GM20000 (cell line): Measurements from ENCODE around the gene ACADL.
A peak's percentile ranks its signal among the peaks of the same experiment; 100 is the strongest.

Experiments used
- DNase-seq: peaks from one replicate; pipeline ENCODE4 v3.0.0; 2012; ENCODE audit warnings: low spot score
- TF ChIP-seq, protein P1 (sequence below): IDR thresholded peaks from 2 replicates; pipeline ENCODE4 v1.5.1; 2012; ENCODE audit warnings: mild to moderate bottlenecking, control low read depth; ENCODE audit errors: extremely low read depth, missing control alignments

Gene ACADL

DNA sequence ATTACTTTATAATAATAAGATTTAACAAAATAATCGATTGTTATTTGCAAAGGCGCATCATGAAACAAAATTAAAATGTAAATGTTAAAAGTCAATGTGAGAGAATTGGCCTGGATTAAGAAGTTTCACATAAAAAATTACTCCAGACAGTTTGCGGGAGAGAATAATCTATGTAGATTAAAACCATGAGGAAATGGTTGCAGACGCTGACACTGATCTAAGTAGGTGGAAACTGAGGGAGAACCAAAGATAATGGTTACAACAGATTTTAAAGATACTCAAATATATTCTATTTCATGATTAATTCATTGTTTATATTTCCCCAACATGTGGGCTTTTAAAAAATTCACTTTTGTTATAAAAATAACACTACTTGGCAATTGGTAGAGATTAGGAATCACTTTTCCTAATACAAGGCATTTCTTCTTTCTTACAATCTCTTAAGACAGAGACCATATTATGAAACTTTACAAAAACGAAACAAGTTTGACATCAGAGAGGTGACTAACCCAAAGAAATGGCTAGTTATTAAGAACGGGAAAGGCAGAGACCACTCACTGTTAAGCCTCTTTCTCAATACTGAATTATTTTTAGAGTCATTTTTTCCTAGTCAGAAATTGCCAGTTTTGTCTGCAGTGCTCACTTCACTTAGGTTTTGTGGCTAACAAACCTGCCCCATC is 55.6 kb downstream of the ACADL start:
- TF ChIP-seq, protein P1, sequence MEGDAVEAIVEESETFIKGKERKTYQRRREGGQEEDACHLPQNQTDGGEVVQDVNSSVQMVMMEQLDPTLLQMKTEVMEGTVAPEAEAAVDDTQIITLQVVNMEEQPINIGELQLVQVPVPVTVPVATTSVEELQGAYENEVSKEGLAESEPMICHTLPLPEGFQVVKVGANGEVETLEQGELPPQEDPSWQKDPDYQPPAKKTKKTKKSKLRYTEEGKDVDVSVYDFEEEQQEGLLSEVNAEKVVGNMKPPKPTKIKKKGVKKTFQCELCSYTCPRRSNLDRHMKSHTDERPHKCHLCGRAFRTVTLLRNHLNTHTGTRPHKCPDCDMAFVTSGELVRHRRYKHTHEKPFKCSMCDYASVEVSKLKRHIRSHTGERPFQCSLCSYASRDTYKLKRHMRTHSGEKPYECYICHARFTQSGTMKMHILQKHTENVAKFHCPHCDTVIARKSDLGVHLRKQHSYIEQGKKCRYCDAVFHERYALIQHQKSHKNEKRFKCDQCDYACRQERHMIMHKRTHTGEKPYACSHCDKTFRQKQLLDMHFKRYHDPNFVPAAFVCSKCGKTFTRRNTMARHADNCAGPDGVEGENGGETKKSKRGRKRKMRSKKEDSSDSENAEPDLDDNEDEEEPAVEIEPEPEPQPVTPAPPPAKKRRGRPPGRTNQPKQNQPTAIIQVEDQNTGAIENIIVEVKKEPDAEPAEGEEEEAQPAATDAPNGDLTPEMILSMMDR: no peak
- DNase-seq: peak; percentile 42

DNA sequence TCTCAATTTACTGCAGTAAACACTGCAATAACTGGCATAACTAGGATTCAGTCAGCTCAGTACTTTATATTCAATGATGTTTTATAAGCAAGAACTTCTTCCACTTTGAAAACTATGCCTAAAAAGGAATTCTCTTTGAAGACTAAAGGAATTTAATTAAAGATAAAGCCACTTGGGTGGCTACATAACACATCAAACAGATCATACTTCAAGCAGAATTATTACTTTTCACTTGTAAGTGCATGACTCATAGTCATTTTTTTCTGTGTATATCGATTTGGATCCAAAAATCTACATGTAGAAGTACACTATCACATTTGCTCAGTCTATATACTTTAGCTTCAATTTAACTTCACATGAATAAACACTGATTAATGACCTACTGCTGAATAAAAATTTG is 58.0 kb downstream of the ACADL start:
- TF ChIP-seq, protein P1: no peak
- DNase-seq: no peak

DNA sequence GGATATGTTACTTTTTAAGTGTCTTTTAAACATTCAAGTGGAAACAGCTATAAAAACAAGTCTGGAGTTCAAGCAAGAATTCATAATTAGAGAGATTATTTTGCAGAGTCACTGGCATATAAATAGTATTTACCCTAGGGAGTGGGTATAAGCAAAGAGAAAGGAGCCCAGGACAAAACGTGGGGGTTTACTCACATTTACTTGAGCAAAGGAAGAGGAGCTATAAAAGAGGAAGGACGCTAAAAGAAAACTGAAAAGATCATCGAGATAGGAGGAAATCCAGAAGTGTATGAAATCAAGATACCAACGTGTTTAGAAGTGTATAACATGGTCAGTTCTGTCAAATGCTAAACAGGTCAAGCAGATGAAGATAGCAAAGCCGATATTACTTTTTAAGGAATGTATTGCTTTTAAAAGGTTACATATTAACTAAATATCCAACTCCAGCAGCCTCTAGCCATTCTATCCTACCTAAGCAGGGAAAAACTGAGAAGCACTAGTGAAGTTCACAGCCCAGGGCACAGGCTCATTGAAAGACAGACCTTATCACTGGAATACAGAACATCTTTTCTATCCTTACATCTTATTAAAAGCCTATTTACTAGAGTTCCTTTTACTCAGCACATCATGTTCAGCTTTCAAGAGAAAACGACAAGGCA is 62.7 kb downstream of the ACADL start:
- DNase-seq: no peak
- TF ChIP-seq, protein P1: no peak

DNA sequence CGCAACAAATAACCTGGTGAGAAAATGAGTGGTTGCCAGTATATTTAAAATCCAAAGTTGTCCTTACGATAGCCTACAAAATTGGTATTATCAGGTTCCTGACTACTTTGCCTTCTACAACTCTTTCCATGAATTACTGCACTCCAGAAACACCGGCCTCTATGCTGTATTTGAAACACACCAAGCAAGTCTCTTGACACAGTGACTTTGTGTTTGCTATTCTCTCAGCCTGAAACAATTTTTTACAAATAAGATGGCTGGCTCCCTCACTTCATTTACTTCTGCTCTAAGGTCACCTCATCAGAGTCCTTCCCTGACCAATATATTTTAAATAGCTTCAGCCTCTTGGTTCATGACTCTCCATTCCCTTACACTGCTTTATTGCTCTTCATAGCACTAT is 66.2 kb downstream of the ACADL start:
- no peak for DNase-seq
- TF ChIP-seq, protein P1: no peak

DNA sequence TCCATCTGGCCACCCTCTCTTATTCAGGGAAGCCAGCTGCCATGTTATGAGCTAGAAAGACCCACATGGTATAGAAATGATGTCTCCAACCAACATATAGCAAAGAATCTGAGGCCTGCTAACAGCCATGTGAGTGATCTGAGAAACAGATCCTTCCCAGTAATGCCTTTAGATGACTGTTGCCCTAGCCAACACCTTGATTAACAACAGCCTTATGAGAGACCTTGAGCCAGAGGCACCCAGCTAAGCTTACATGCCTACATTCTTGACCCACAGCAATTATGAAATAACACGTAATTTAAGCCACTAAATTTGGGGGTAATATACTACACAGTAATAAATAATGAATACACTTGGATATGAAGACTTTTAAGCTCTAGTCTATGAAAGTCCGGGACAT is 67.0 kb downstream of the ACADL start:
- DNase-seq: no peak
- TF ChIP-seq, protein P1: no peak

DNA sequence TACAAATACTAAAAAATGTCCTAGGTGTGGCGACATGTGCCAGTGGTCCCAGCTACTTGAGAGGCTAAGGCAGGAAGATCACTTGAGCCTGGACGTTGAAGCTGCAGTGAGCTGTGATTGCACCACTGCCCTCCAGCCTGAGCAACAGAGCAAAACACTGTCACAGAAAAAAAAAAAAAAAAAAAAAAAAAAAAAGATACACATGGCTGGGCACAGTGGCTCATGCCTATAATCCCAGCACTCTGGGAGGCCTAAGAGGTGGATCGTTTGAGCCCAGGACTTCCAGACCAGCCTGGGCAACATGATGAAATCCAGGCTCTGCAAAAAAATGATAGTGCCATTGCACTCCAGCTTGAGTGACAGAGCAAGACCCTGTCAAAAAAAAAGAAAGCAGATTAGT is 67.7 kb downstream of the ACADL start:
- TF ChIP-seq, protein P1: no peak
- DNase-seq: no peak

DNA sequence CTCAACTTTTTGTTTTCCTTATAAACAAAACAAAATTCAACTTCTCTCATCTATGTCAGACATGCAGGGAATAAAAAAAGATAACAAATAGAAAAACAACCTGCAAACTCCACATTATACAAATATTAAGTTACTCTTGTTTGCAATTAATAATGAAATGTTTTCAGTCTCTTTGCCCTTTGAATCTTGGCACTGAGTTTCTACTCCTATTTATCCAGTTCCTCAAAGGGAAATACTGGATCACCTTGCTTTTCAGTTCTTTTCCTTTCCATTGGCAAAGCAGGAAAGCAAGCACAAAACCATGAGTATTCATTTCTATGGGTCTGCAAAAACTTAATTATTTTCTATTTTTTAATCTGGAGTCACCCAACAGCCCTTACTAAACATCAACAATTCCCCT is 77.6 kb downstream of the ACADL start:
- TF ChIP-seq, protein P1: no peak
- no peak for DNase-seq
